ENCODE measurements around the gene LHX1. TPM values are rescaled to one million over a fixed set of nuclear protein-coding genes. Genes with fewer than 3 reads are reported as not detected.

LHX1 gene
- total and polyA plus RNA-seq, 9 of the 15 experiments (the other 6 are each of a cell fraction or from before 2014, with no cell fraction given) = 0.05 to 0.64 (median 0.07) TPM; not detected in 6

DNA sequence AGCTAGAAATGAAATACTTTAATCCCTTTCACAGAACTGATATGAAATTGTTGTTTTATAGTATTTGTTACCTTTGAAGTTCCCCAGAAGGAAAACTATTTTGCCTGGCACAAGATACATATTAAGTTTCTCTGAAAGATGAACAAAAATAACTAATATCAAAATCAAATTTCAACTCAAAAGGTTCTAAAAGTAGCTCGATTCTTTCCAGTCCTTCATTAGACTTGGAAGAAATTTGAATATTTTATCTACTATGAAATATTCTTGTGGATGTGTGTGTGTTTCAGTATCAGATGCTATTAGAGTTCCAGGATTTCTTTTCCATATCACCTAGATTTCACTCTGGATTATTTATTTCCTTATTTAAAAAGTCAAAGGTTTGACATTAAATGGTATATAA is 7.9 kb downstream of the LHX1 start (continued):
- TF ChIP-seq, protein P1, sequence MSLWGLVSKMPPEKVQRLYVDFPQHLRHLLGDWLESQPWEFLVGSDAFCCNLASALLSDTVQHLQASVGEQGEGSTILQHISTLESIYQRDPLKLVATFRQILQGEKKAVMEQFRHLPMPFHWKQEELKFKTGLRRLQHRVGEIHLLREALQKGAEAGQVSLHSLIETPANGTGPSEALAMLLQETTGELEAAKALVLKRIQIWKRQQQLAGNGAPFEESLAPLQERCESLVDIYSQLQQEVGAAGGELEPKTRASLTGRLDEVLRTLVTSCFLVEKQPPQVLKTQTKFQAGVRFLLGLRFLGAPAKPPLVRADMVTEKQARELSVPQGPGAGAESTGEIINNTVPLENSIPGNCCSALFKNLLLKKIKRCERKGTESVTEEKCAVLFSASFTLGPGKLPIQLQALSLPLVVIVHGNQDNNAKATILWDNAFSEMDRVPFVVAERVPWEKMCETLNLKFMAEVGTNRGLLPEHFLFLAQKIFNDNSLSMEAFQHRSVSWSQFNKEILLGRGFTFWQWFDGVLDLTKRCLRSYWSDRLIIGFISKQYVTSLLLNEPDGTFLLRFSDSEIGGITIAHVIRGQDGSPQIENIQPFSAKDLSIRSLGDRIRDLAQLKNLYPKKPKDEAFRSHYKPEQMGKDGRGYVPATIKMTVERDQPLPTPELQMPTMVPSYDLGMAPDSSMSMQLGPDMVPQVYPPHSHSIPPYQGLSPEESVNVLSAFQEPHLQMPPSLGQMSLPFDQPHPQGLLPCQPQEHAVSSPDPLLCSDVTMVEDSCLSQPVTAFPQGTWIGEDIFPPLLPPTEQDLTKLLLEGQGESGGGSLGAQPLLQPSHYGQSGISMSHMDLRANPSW (CRISPR knock-in tag; IDR thresholded peaks at IDR 0.05) = no peak
- TF ChIP-seq TEAD4 (IDR thresholded peaks at IDR 0.05; ENCODE audit: low read length) (no peak), TEAD4 (CRISPR knock-in tag; IDR thresholded peaks at IDR 0.05; ENCODE audit: borderline replicate concordance) (no peak), FIP1L1 (IDR thresholded peaks at IDR 0.05; ENCODE audit: low read depth, low read length, poor library complexity, severe bottlenecking) (no peak), GATA2 (CRISPR knock-in tag; IDR thresholded peaks at IDR 0.05) (no peak)

DNA sequence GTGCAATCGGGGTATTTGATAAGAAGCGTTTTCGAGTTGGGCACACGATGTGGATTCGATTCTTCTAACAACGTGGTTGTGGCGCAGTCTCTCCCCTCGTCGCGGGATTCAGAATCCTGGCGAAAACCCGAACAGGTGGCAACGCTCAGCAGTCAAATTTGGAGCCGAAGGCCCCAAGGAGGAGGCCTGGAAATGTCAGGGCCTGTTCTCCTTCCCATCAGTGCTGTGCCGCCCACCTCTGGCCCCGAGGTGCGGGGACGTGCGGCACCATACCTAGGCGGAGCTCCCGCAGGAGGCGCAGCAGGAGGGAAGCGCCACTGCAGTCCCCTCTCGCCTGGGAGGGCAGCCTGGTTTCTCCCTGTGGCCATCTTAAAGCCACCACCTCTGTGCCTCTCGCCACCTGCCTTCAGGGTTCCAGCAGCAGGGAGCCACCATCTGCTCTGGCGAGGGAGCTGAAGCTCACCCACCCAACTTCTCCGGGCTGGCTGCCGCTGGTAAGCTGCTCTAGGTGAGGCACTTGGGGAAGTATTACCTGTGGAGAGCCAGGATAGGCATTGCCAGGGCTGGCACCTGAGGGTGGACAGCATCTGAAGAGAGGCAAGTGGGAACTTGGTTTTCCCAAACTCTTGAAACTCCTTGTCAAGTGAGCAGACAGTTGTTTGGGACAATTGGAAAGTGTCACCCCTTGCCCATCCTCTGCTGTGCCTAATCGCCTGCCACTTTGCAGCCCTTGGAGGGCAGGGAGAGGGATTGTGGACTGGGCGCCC is 8.9 kb downstream of the LHX1 start:
- BruUV-seq (replicated peaks) = no TSS peak
- Histone ChIP-seq H2AFZ (ENCODE audit: low read depth, low read length) (no peak overlapping the region), H4K20me1 (replicated peaks; ENCODE audit: control insufficient read depth, insufficient read depth, low read length) (no peaks in the 10 kb centered on the region), H3K27ac (ENCODE audit: extremely low read depth, low read depth, low read length) (no peak overlapping the region), H3K9ac (ENCODE audit: insufficient read depth in 1 of 2, low read depth in 2 of 2, low read length in 2 of 2) (peak overlapping the region in 1 of 2 experiments; percentile 38; a peak in 1 of 4 replicates), H3K9me1 (ENCODE audit: control insufficient read depth, insufficient read depth, low read length) (no peaks in the 10 kb centered on the region), H3K4me1 (replicated peaks in 1 of 2; ENCODE audit: control insufficient read depth in 2 of 2, insufficient read depth in 2 of 2, low read length in 2 of 2) (peaks cover 22 to 24% of the 10 kb centered on the region in 2 experiments), H3K27me3 (ENCODE audit: control insufficient read depth in 2 of 2, insufficient read depth in 2 of 2, low read length in 2 of 2) (peaks cover 3 to 17% of the 10 kb centered on the region in 2 experiments; a peak in 2 of 5 replicates), H3K36me3 (ENCODE audit: control insufficient read depth, insufficient read depth, low read length) (peaks cover 11% of the 10 kb centered on the region), H3K9me3 (replicated peaks; ENCODE audit: control insufficient read depth, insufficient read depth, low read depth, low read length) (no peaks in the 10 kb centered on the region), H3K4me2 (ENCODE audit: insufficient read depth, low read length) (no peak overlapping the region), H3K79me2 (ENCODE audit: control insufficient read depth, insufficient read depth, low read length) (peaks cover 24% of the 10 kb centered on the region), H3K4me3 (no peak overlapping the region)
- in situ Hi-C loops (cut with MboI) = no loop called here
- DNase-seq (ENCODE audit: extremely low read depth in 1 of 4, low spot score in 3 of 4) = no peak
- ChIA-PET CTCF (ENCODE audit: low intra/inter-chr PET ratio) (no interaction called here), POLR2A (interaction anchor here (0.6 kb wide), 3 partner anchors 28 to 1187 kb away, joined by 3 to 4 read pairs (median 3); no protein-coding TSS in a partner anchor)
- 32% methylated on average over 21 of the region's 30 CpGs for whole genome bisulfite sequencing (ENCODE audit: insufficient coverage, low coverage, missing lambda C conversion rate)
- no peak for ATAC-seq
- intact Hi-C loops (cut with micrococcal nuclease) = no loop called here
- no peak for FAIRE-seq
- TF ChIP-seq ZNF140 (CRISPR knock-in tag; IDR thresholded peaks at IDR 0.05) = no peak
- TF ChIP-seq, protein P2, sequence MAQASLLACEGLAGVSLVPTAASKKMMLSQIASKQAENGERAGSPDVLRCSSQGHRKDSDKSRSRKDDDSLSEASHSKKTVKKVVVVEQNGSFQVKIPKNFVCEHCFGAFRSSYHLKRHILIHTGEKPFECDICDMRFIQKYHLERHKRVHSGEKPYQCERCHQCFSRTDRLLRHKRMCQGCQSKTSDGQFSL (CRISPR knock-in tag; IDR thresholded peaks at IDR 0.05) = no peak
- TF ChIP-seq, protein P2 (tag; IDR thresholded peaks at IDR 0.05) = no peak
- TF ChIP-seq, protein P3, sequence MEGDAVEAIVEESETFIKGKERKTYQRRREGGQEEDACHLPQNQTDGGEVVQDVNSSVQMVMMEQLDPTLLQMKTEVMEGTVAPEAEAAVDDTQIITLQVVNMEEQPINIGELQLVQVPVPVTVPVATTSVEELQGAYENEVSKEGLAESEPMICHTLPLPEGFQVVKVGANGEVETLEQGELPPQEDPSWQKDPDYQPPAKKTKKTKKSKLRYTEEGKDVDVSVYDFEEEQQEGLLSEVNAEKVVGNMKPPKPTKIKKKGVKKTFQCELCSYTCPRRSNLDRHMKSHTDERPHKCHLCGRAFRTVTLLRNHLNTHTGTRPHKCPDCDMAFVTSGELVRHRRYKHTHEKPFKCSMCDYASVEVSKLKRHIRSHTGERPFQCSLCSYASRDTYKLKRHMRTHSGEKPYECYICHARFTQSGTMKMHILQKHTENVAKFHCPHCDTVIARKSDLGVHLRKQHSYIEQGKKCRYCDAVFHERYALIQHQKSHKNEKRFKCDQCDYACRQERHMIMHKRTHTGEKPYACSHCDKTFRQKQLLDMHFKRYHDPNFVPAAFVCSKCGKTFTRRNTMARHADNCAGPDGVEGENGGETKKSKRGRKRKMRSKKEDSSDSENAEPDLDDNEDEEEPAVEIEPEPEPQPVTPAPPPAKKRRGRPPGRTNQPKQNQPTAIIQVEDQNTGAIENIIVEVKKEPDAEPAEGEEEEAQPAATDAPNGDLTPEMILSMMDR (IDR thresholded peaks at IDR 0.05 in 2 of 3, conservative IDR thresholded peaks at IDR 0.05 in 1 of 3; ENCODE audit: insufficient read depth in 2 of 3, low read depth in 1 of 3, low read length in 3 of 3) = peak in 1 of 3 experiments; percentile 2; a peak in 1 of 6 replicates
- no peak for TF ChIP-seq RBBP5 (IDR thresholded peaks at IDR 0.05; ENCODE audit: borderline replicate concordance, insufficient read depth, low read length, poor library complexity, severe bottlenecking)
- TF ChIP-seq ZNF316 (IDR thresholded peaks at IDR 0.05) = 0 out of 2 replicates have a peak, but pooled peaks have one; percentile 44
- no peak for TF ChIP-seq MCM7 (IDR thresholded peaks at IDR 0.05)
- TF ChIP-seq U2AF1 (optimal IDR thresholded peaks at IDR 0.05; ENCODE audit: low read depth, low read length) = no peak
- TF ChIP-seq ZNF431 (CRISPR knock-in tag; IDR thresholded peaks at IDR 0.05) = no peak
